BLaER1 (cell line): ENCODE measurements around the gene ADGRG6.

ENCODE experiments used
- H3K27ac ChIP-seq: shearing (Covaris generic); formaldehyde crosslinking; 2 replicates; pipeline ENCODE4 v1.8.1; 2022
- H3K27me3 ChIP-seq: shearing (Covaris generic); formaldehyde crosslinking; 2 replicates; pipeline ENCODE4 v1.8.1; 2022
- H3K36me3 ChIP-seq: shearing (Covaris generic); formaldehyde crosslinking; 2 replicates; pipeline ENCODE4 v1.8.1; 2022
- H3K4me1 ChIP-seq: shearing (Covaris generic); formaldehyde crosslinking; 2 replicates; pipeline ENCODE4 v1.8.1; 2022
- H3K4me2 ChIP-seq: shearing (Covaris generic); formaldehyde crosslinking; 2 replicates; pipeline ENCODE4 v1.8.1; 2022
- H3K4me3 ChIP-seq: shearing (Covaris generic); formaldehyde crosslinking; 2 replicates; pipeline ENCODE4 v1.8.1; 2022
- H3K9ac ChIP-seq: shearing (Covaris generic); formaldehyde crosslinking; 2 replicates; pipeline ENCODE4 v1.8.1; 2022
- H3K9me3 ChIP-seq: shearing (Covaris generic); formaldehyde crosslinking; 2 replicates; pipeline ENCODE4 v1.8.1; 2022
- H4K20me1 ChIP-seq: shearing (Covaris generic); formaldehyde crosslinking; 2 replicates; pipeline ENCODE4 v1.8.1; 2022
- Cebpa-rat ChIP-seq: shearing (Covaris generic); IDR thresholded peaks from 2 replicates; pipeline ENCODE4 v1.8.1; 2022

ADGRG6 gene

DNA sequence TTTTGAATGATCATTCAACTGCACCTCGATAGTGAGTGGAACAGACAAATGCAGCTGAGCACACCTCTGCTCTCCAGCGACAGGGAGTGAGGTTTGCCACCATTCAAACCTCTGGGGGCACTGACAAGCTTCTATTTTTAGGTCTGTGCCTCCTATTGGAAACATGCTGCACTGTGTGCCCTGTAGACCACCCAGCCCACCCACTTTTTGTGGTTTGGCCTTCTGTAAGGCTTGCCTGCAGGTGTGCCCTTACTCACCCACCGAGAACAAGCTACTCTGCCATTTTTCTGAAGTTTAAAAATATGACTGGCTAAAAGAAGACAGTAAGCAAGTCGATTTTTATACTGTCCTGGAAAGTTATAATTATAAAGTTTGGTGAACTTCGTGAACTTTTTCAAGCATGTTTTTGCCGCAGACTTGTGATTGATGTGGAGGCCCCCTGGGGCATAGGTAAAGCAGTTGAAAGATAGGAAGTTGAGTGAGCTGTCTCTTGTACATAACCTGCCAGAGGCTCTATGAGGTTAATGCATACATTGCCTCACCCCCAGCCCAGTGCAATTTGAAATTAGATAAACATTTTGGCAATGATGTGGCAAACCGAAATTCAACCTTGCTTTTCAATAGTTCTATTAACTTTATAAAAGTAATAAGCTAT is 53.8 kb downstream of the ADGRG6 start:
- no peak overlapping the region for H3K9ac ChIP-seq
- no peaks in the 10 kb centered on the region for H4K20me1 ChIP-seq
- H3K4me1 ChIP-seq: peaks cover 14% of the 10 kb centered on the region
- no peaks in the 10 kb centered on the region for H3K27me3 ChIP-seq
- H3K4me2 ChIP-seq: peak overlapping the region; percentile 68
- H3K36me3 ChIP-seq: no peaks in the 10 kb centered on the region
- H3K4me3 ChIP-seq: no peak overlapping the region
- TF ChIP-seq Cebpa-rat: no peak
- no peak overlapping the region for H3K27ac ChIP-seq
- H3K9me3 ChIP-seq: peaks cover 6% of the 10 kb centered on the region; the same call in 1 of the 2 replicates

- peaks cover 14% of the 10 kb centered on the region for H3K4me1 ChIP-seq
- H4K20me1 ChIP-seq: no peaks in the 10 kb centered on the region
- no peak overlapping the region for H3K4me3 ChIP-seq
- no peaks in the 10 kb centered on the region for H3K27me3 ChIP-seq
- H3K9me3 ChIP-seq: no peaks in the 10 kb centered on the region
- no peak overlapping the region for H3K27ac ChIP-seq
- no peak for TF ChIP-seq Cebpa-rat
- peak overlapping the region; percentile 68 for H3K4me2 ChIP-seq
- no peak overlapping the region for H3K9ac ChIP-seq
- H3K36me3 ChIP-seq: no peaks in the 10 kb centered on the region
Measured at GRCh38 chr6:142356201-142356883, 54.5 kb downstream of the ADGRG6 start.

- no peak overlapping the region for H3K9ac ChIP-seq
- no peak overlapping the region for H3K4me3 ChIP-seq
- H3K36me3 ChIP-seq: no peaks in the 10 kb centered on the region
- TF ChIP-seq Cebpa-rat: no peak
- H3K4me1 ChIP-seq: peaks cover 14% of the 10 kb centered on the region
- H3K27me3 ChIP-seq: no peaks in the 10 kb centered on the region
- no peaks in the 10 kb centered on the region for H4K20me1 ChIP-seq
- no peak overlapping the region for H3K27ac ChIP-seq
- no peaks in the 10 kb centered on the region for H3K9me3 ChIP-seq
- no peak overlapping the region for H3K4me2 ChIP-seq
Measured at GRCh38 chr6:142356884-142357225, 55.0 kb downstream of the ADGRG6 start.

GRCh38 chr6:142357879-142358278 is 56.1 kb downstream of the ADGRG6 start:
- no peak overlapping the region for H3K4me2 ChIP-seq
- no peaks in the 10 kb centered on the region for H4K20me1 ChIP-seq
- TF ChIP-seq Cebpa-rat: no peak
- no peak overlapping the region for H3K9ac ChIP-seq
- H3K27me3 ChIP-seq: no peaks in the 10 kb centered on the region
- no peaks in the 10 kb centered on the region for H3K36me3 ChIP-seq
- no peak overlapping the region for H3K27ac ChIP-seq
- peaks cover 14% of the 10 kb centered on the region for H3K4me1 ChIP-seq
- no peak overlapping the region for H3K4me3 ChIP-seq
- no peaks in the 10 kb centered on the region for H3K9me3 ChIP-seq

- TF ChIP-seq Cebpa-rat: no peak
- H3K9ac ChIP-seq: no peak overlapping the region
- H3K4me2 ChIP-seq: no peak overlapping the region
- H4K20me1 ChIP-seq: no peaks in the 10 kb centered on the region
- H3K4me3 ChIP-seq: no peak overlapping the region
- H3K9me3 ChIP-seq: no peaks in the 10 kb centered on the region
- H3K27me3 ChIP-seq: no peaks in the 10 kb centered on the region
- no peak overlapping the region for H3K27ac ChIP-seq
- H3K4me1 ChIP-seq: peaks cover 14% of the 10 kb centered on the region
- H3K36me3 ChIP-seq: no peaks in the 10 kb centered on the region
Measured at GRCh38 chr6:142359271-142359960, 57.6 kb downstream of the ADGRG6 start.

DNA sequence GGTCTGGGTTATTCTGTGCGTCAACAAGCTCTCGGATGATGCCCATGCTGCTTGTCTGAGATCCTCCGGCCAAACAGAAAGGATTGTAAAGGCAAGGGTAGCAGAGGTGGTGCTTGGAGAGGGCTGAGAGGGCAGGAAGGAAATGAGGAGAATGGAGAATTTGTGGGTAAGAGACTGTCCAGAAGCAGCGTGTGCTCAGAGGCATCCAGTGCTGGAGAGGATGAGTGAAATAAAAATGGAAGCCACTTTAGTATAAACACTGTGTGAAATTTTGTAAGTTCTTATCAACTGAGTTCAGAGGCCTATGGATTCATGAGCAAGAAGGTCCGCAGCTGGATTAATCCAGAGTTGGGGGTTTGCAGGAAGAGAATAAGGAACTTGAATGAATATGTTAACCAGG is 59.5 kb downstream of the ADGRG6 start:
- TF ChIP-seq Cebpa-rat: no peak
- Histone ChIP-seq H3K36me3 (no peaks in the 10 kb centered on the region), H3K27ac (no peak overlapping the region), H3K4me1 (peaks cover 1% of the 10 kb centered on the region), H3K9ac (no peak overlapping the region), H3K4me3 (no peak overlapping the region), H3K9me3 (no peaks in the 10 kb centered on the region), H3K4me2 (no peak overlapping the region), H4K20me1 (no peaks in the 10 kb centered on the region), H3K27me3 (no peaks in the 10 kb centered on the region)

- no peak overlapping the region for H3K27ac ChIP-seq
- no peaks in the 10 kb centered on the region for H3K36me3 ChIP-seq
- no peaks in the 10 kb centered on the region for H3K4me1 ChIP-seq
- H3K9me3 ChIP-seq: no peaks in the 10 kb centered on the region
- no peaks in the 10 kb centered on the region for H4K20me1 ChIP-seq
- H3K4me3 ChIP-seq: no peak overlapping the region
- H3K27me3 ChIP-seq: no peaks in the 10 kb centered on the region
- H3K9ac ChIP-seq: no peak overlapping the region
- H3K4me2 ChIP-seq: no peak overlapping the region
- TF ChIP-seq Cebpa-rat: no peak
Measured at GRCh38 chr6:142361779-142362750, 60.3 kb downstream of the ADGRG6 start.

- Histone ChIP-seq H3K4me1 (no peaks in the 10 kb centered on the region), H3K27ac (no peak overlapping the region)
Measured at GRCh38 chr6:142367061-142367460, 65.3 kb downstream of the ADGRG6 start.

GRCh38 chr6:142367501-142368018 is 65.8 kb downstream of the ADGRG6 start:
- H3K4me1 ChIP-seq: no peaks in the 10 kb centered on the region
- no peak for TF ChIP-seq Cebpa-rat
- no peaks in the 10 kb centered on the region for H3K27me3 ChIP-seq
- no peaks in the 10 kb centered on the region for H4K20me1 ChIP-seq
- no peak overlapping the region for H3K9ac ChIP-seq
- no peak overlapping the region for H3K27ac ChIP-seq
- no peaks in the 10 kb centered on the region for H3K36me3 ChIP-seq
- no peak overlapping the region for H3K4me3 ChIP-seq
- H3K9me3 ChIP-seq: no peaks in the 10 kb centered on the region
- H3K4me2 ChIP-seq: no peak overlapping the region

More at GRCh38 chr6:142367061-142367460, 65.3 kb downstream of the ADGRG6 start:
- no peak for TF ChIP-seq Cebpa-rat
- Histone ChIP-seq H4K20me1 (no peaks in the 10 kb centered on the region), H3K9me3 (no peaks in the 10 kb centered on the region), H3K4me3 (no peak overlapping the region), H3K9ac (no peak overlapping the region), H3K27me3 (no peaks in the 10 kb centered on the region), H3K4me2 (no peak overlapping the region), H3K36me3 (no peaks in the 10 kb centered on the region)
